PFSK-1 (cell line): ENCODE results near the gene CCDC200.

Experiments
- FOXP2 ChIP-seq: optimal IDR thresholded peaks from 2 replicates; pipeline ENCODE3; 2011; ENCODE audit warnings: borderline replicate concordance, control low read depth, inconsistent platforms; ENCODE audit not compliant: insufficient read depth; ENCODE audit errors: extremely low read length, extremely low read depth
- POLR2AphosphoS5 ChIP-seq: IDR thresholded peaks from 2 replicates; pipeline ENCODE4 v1.6.1; 2012; ENCODE audit warnings: low read depth, mild to moderate bottlenecking, control low read depth, low read length, moderate library complexity
- REST ChIP-seq, 2 experiments: IDR thresholded peaks; 2 replicates each; pipeline versions ENCODE4 v1.6.1 to v1.8.0; 2011 to 2012; ENCODE audit warnings: low read depth in 2 of 2, low read length in 2 of 2, control low read depth in 1 of 2, inconsistent platforms in 1 of 2, mild to moderate bottlenecking in 1 of 2, moderate library complexity in 1 of 2; ENCODE audit not compliant: insufficient read depth in 1 of 2
- SIN3A ChIP-seq: IDR thresholded peaks from 2 replicates; pipeline ENCODE4 v1.6.1; 2012; ENCODE audit warnings: mild to moderate bottlenecking, low read length, moderate library complexity, borderline replicate concordance; ENCODE audit not compliant: insufficient read depth
- TAF1 ChIP-seq: IDR thresholded peaks from 2 replicates; pipeline ENCODE4 v1.6.1; 2012; ENCODE audit warnings: low read length, control low read depth, borderline replicate concordance; ENCODE audit not compliant: insufficient read depth

The CCDC200 gene

GRCh38 chr17:43176119-43176570 lies 52.3 kb downstream of the CCDC200 start:
- TF ChIP-seq SIN3A (no peak), TAF1 (no peak), FOXP2 (no peak), POLR2AphosphoS5 (no peak), REST (IDR thresholded peaks at IDR 0.05; ENCODE audit: insufficient read depth in 1 of 2, low read depth in 2 of 2, low read length in 2 of 2) (no peak)

GRCh38 chr17:43175213-43176118 lies 53.0 kb downstream of the CCDC200 start:
- TF ChIP-seq SIN3A = no peak
- no peak for TF ChIP-seq POLR2AphosphoS5
- no peak for TF ChIP-seq REST (IDR thresholded peaks at IDR 0.05; ENCODE audit: insufficient read depth in 1 of 2, low read depth in 2 of 2, low read length in 2 of 2)
- TF ChIP-seq FOXP2 = no peak
- TF ChIP-seq TAF1 = no peak

- TF ChIP-seq TAF1 (peak; percentile 37; the same call in 1 of the 2 replicates), SIN3A (peak; percentile 59; the same call in 1 of the 2 replicates), FOXP2 (no peak), POLR2AphosphoS5 (no peak), REST (IDR thresholded peaks at IDR 0.05; ENCODE audit: insufficient read depth in 1 of 2, low read depth in 2 of 2, low read length in 2 of 2) (no peak)
These were observed 56.6 kb downstream of the CCDC200 start for GRCh38 chr17:43171586-43172487.
